GM18526 (cell line): ENCODE data around the gene UNC13B.

Experiments
- POLR2A ChIP-seq: IDR thresholded peaks from 3 replicates; pipeline ENCODE4 v1.6.1; 2011; ENCODE audit not compliant: insufficient read length; ENCODE audit errors: extremely low read depth

UNC13B gene

GRCh38 chr9:35258660-35259474, 97.1 kb downstream of the UNC13B start:
- no peak for TF ChIP-seq POLR2A

GRCh38 chr9:35260186-35260585, 98.4 kb downstream of the UNC13B start:
- TF ChIP-seq POLR2A: no peak

DNA sequence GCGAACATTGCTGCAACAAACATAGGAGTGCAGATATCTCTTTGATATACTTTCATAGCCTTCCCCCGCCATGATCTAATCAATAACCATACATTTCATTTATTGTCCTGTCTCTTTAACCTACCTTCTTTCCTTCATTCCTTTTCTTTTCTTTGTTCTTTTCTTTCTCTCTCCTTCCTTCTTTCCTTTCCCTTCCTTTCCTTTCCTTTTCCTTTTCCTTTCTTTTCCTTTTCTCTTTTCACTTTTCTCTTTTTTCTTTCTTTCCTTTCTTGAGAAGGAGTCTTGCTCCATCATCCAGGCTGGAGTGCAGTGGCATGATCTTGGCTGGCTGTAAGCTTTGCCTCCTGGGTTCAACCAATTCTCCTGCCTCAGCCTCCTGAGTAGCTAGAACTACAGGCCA, 100.3 kb downstream of the UNC13B start:
- no peak for TF ChIP-seq POLR2A

DNA sequence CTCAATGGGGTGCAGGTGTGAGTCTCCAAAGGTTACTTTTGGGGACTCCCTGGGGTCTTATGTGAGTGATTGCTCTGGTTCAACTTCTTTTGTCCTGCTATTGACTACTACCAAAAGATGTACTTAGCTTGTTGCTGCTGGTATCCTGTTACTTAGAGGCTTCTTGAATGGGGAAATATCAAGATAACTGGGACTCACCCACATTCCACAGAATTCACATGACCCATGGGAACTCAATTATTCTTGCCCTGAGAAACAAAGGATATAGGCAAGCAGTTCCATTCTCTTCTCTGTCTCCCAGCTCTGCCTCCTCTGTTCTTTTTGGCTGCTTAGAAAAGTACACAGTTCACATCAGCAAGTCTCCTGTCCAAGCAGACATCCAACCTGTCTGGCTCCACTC, 105.9 kb downstream of the UNC13B start:
- no peak for TF ChIP-seq POLR2A

DNA sequence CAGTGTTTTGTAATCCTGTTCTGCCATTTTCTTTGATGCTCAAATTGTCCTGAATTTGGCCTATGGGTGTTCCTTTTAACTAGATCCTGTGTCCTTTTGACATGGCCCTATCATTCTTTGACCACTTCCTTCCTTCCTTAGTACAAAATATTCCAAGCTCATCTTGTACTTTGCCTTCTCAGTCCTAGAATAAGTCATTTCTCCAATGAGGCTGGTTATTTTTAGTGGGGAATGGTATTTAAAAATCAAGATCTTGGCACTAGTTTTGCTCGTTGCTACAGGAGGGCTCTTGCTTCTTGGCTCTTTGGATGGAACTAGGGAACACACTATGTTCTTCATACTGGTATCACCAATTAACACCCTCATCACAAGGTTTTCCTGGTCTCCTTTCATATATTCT, 108.1 kb downstream of the UNC13B start:
- TF ChIP-seq POLR2A: no peak

DNA sequence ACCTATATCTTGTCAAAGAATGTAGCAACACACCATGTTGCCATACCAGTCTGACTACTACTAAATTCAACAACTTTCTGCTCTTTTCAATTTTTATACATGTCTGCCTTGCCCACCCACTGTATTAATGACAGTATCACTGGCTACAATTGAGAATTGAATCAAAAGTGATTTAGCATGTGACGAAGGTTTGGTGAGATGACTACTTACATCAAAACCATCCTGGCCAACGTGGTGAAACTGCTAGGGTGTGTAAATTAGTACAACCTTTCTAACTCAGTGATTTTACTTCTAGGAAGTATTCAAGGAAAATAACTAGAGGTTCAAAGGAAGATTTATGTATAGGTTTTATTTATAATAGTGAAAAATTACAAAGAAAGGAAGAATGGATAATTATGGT, 109.8 kb downstream of the UNC13B start:
- TF ChIP-seq POLR2A: no peak

- no peak for TF ChIP-seq POLR2A
These were observed 111.2 kb downstream of the UNC13B start for GRCh38 chr9:35272989-35273388.

- TF ChIP-seq POLR2A: no peak
These were observed 111.8 kb downstream of the UNC13B start for GRCh38 chr9:35273591-35273990.

DNA sequence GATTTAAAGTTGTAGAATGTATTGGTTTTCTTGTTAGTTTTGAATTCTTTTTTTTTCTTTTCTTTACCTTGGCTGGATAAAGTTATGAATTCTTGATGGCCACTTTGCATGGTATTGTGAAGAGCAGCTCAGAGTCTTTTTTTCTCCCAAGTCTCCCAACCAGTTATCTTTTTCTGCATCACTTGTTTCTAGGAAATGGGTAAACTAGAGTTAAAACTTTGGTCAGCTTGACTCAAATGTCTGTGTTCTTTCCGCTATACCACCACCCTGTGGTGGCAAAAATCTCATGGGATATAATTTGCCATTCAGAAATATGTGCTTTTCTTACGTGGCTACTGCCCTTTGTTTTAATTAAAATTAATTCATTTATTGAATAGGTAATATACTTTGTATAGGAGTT, 113.2 kb downstream of the UNC13B start:
- TF ChIP-seq POLR2A: no peak

DNA sequence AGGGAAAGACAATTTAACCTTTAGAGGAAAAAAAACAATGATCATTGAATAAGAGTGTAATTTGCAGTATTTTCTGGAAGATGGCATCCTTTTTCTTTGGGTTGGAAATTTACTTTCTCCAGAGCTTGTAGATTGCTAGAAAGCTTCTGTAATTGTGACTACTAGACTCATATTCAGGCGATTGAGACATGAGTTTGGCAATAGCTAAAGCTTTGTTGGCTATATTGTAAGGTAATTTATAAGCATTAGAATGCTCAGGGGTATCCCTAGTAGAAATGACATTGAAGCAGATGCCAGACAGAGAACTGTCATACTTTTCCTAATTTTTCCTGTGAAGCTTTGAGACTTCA, 115.3 kb downstream of the UNC13B start:
- TF ChIP-seq POLR2A: no peak

DNA sequence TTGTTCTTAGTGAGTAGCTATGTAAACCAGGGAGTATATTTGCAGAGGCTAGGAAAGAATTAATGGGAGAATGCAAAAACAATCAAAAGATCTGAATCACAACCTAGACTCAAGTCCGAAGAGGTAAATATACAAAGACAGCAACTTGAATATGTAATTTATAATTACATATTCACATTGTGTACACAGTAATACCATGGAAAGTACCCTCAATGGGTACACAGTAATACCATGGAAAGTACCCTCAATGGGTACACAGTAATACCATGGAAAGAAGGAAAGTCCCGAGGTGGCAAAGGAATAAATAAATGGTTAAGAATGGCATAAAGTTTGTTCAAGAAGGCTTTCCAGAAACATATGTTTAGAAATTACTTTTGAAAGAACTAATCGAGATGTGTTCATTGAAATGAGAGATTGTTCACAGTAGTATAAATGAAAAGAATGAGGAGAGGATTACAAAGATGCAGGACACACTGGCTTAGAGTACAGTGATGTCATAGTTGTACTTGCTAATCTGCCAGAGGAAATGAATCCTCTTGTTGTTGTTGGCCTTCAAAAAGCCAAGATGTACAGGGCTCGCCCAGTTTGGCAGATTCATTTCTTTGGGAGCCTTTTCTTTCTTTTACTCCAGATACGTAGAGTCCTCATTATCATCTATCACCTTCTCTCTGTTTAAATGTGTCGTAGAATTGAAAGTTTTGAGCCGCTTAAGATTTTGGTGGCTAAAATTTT, 116.0 kb downstream of the UNC13B start:
- no peak for TF ChIP-seq POLR2A

DNA sequence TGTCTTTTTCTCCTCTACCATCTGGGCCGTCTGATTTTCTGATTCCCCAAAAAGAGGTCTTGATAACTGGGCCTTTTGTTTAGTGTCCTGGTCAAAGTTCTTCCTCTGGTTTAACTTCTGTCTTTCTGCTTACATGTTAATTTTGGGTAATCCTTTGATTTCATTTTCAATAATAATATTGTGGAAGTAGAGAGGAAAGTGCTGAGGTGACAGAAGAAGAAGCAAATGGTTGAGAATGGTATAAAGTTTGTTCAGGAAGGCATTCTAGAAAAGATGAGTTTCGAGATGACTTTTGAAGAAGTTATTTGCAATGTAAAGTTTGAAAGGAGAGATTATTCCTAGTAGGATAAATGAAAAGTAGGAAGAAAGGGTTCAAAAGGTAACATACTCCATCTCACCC, 118.1 kb downstream of the UNC13B start:
- TF ChIP-seq POLR2A: no peak

DNA sequence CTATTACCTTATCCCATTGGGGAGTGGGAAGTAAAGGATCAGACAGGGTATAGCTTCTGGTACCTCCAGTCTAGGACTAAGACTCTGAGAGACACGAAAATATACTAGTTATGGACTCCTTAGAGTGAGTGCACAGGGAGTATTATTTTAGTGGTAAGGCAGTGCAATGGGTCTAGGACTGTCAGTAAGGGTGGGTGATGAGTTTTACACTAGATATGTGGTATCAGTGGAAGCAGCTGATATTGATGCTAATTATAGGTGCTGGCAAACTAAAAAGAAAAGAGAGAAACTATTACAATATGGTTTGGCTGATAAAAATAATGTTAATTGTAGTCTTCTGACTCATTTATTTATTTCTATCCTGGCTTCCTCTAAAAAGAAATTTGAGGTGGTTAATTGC, 118.6 kb downstream of the UNC13B start:
- no peak for TF ChIP-seq POLR2A

GRCh38 chr9:35285731-35286130, 123.9 kb downstream of the UNC13B start:
- TF ChIP-seq POLR2A: no peak

GRCh38 chr9:35286381-35286780, 124.6 kb downstream of the UNC13B start:
- TF ChIP-seq POLR2A: no peak

DNA sequence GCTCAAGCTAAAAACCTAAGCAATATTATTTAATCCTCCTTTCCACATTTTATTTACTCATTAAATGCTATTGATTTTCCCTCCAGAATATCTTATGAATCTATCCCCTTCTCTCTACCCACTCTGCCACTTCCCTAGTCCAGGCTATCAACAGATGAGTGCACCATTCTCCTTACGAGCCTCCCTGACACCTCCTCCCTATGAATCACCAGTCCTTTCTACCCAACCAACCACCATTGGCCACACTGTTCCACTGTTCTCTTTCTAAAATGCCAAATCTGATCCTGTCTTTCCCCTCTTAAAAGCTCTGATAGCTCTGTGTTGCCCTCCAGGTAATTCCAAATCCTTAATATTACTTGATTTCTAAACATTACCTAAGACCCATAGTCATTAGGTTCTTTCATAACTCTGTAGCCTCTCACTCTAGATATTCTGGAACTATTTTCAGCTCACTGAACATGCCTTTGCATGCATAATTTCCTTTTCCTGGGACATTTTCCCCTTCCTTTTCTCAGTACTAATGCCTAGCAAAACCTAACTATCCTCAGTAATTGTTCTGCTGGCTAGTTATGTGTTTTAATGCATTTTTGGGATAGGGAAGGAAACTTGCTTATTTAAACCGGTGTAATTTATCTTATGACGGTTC, 126.3 kb downstream of the UNC13B start:
- TF ChIP-seq POLR2A: no peak
